Sigmoid colon (tissue), 7 donors: ENCODE measurements around the gene KLF11. TPM values are rescaled to one million over a fixed set of nuclear protein-coding genes. Genes with fewer than 3 reads are reported as not detected.

ENCODE experiments used
- DNase-seq: peaks from one replicate; pipeline ENCODE4 v3.0.0-alpha.2; 2019
- H3K27ac ChIP-seq, 4 donors: fragments of 200-600 bp; sonication (generic); one replicate each; pipeline ENCODE4 v1.5.1; 2016 to 2019; ENCODE audit warnings: mild to moderate bottlenecking in 1 of 4
- H3K27me3 ChIP-seq, 3 donors: fragments of 200-600 bp; sonication (generic); one replicate each; pipeline ENCODE4 v1.5.1; 2019; ENCODE audit warnings: mild to moderate bottlenecking in 1 of 3
- H3K36me3 ChIP-seq, 4 donors: fragments of 200-600 bp; sonication (generic); one replicate each; pipeline ENCODE4 v1.5.1; 2016 to 2019
- H3K4me1 ChIP-seq, 4 donors: fragments of 200-600 bp; sonication (generic); one replicate each; pipeline ENCODE4 v1.5.1; 2017 to 2019
- H3K4me3 ChIP-seq, 4 donors: fragments of 200-600 bp; sonication (generic); one replicate each; pipeline ENCODE4 v1.5.1; 2017 to 2019; ENCODE audit warnings: mild to moderate bottlenecking in 2 of 4, moderate library complexity in 1 of 4
- H3K9me3 ChIP-seq, 4 donors: fragments of 200-600 bp in 3 of 4; sonication (generic) in 3 of 4; one replicate each; pipeline versions ENCODE4 v1.5.1 to v1.6.1; 2013 to 2019
- CTCF ChIP-seq, 4 experiments: fragments of 450-650 bp in 3 of 4; fragments of 200-600 bp in 1 of 4; IDR thresholded peaks; one replicate each; pipeline ENCODE4 v1.5.1; 2016 to 2019; ENCODE audit warnings: antibody characterized with exemption in 4 of 4, mild to moderate bottlenecking in 3 of 4, moderate library complexity in 2 of 4
- EP300 ChIP-seq, 4 donors: sonication (generic); formaldehyde crosslinking; IDR thresholded peaks; one replicate each; pipeline ENCODE4 v1.6.1; 2017; ENCODE audit warnings: antibody characterized with exemption in 4 of 4
- POLR2A ChIP-seq, 2 donors: fragments of 450-650 bp; IDR thresholded peaks; one replicate each; pipeline ENCODE4 v1.6.1; 2016; ENCODE audit warnings: antibody characterized with exemption in 2 of 2, mild to moderate bottlenecking in 2 of 2, moderate library complexity in 2 of 2
- POLR2AphosphoS5 ChIP-seq, 4 donors: sonication (generic); formaldehyde crosslinking; IDR thresholded peaks; one replicate each; pipeline ENCODE4 v1.6.1; 2017; ENCODE audit warnings: antibody characterized with exemption in 4 of 4
- WGBS, 2 donors: extraction: QIAGEN DNeasy Blood & Tissue Kit; methylation state at CpG; one replicate each; pipeline ENCODE4 v1.1.7; 2013; 5-methylcytosine and 5-hydroxymethylcytosine counted together
- intact Hi-C: fragments of 100-400 bp; cut with DNase I; formaldehyde crosslinking; loops from one replicate; pipeline ENCODE4 v1.15.1; 2023
- polyA plus RNA-seq, 3 donors: library from polyadenylated mRNA; stranded (reverse); fragments of 200-250 nt; gene quantifications; one replicate each; pipeline ENCODE4 v1.2.3, GENCODE V29; 2013
- total RNA-seq, 4 donors: library from RNA; depleted of rRNA; stranded (reverse); fragments of >200 nt; gene quantifications; one replicate each; pipeline ENCODE4 v1.1.0, GENCODE V29; 2016
- donor health status: healthy with polysubstance abuse.
- donor health status: Bipolar disorder and iron deficiency.
- donor health status: healthy.

The KLF11 gene
- total and polyA plus RNA-seq, 7 donors = 3.9 to 41.3 (median 18.5) TPM

- H3K4me3 ChIP-seq = no peak overlapping the region
- TF ChIP-seq CTCF (IDR thresholded peaks at IDR 0.05) (no peak), EP300 (IDR thresholded peaks at IDR 0.05) (no peak), POLR2AphosphoS5 (IDR thresholded peaks at IDR 0.05) (no peak), POLR2A (IDR thresholded peaks at IDR 0.05) (no peak)
- H3K27me3 ChIP-seq = no peaks in the 10 kb centered on the region
- DNase-seq = no peak
- no peaks in the 10 kb centered on the region for H3K4me1 ChIP-seq
- no peaks in the 10 kb centered on the region for H3K36me3 ChIP-seq
- no peak overlapping the region for H3K27ac ChIP-seq
- intact Hi-C loops = no loop called here
- WGBS, 2 donors = 88 to 90% methylated on average over 5 of the region's 5 CpGs
- peaks cover 0 to 3% (median 0%) of the 10 kb centered on the region in 4 donors for H3K9me3 ChIP-seq
Measured at GRCh38 chr2:10017313-10017941, 25.9 kb upstream of the KLF11 start.

GRCh38 chr2:10019174-10019573 is 24.2 kb upstream of the KLF11 start:
- Histone ChIP-seq H3K9me3 (peaks cover 0 to 3% (median 0%) of the 10 kb centered on the region in 4 donors), H3K4me3 (no peak overlapping the region), H3K4me1 (no peaks in the 10 kb centered on the region), H3K27ac (no peak overlapping the region), H3K36me3 (no peaks in the 10 kb centered on the region), H3K27me3 (no peaks in the 10 kb centered on the region)
- DNase-seq = no peak
- 56 to 72% methylated on average over 8 of the region's 8 CpGs for WGBS, 2 donors
- TF ChIP-seq POLR2A (IDR thresholded peaks at IDR 0.05) = no peak
- no peak for TF ChIP-seq EP300 (IDR thresholded peaks at IDR 0.05)
- no peak for TF ChIP-seq POLR2AphosphoS5 (IDR thresholded peaks at IDR 0.05)
- TF ChIP-seq CTCF (IDR thresholded peaks at IDR 0.05) = no peak
- intact Hi-C loops = no loop called here

- no peak overlapping the region for H3K4me3 ChIP-seq
- no peak overlapping the region for H3K27ac ChIP-seq
- TF ChIP-seq POLR2A (IDR thresholded peaks at IDR 0.05) = no peak
- no peak for TF ChIP-seq EP300 (IDR thresholded peaks at IDR 0.05)
- no peak for TF ChIP-seq CTCF (IDR thresholded peaks at IDR 0.05)
- no peak for TF ChIP-seq POLR2AphosphoS5 (IDR thresholded peaks at IDR 0.05)
- DNase-seq = peak; percentile 56
- intact Hi-C loops = no loop called here
- H3K4me1 ChIP-seq = no peaks in the 10 kb centered on the region
- H3K9me3 ChIP-seq = peaks cover 0 to 3% (median 0%) of the 10 kb centered on the region in 4 donors
- WGBS, 2 donors = 81 to 89% methylated on average over 27 of the region's 27 CpGs
- no peaks in the 10 kb centered on the region for H3K36me3 ChIP-seq
- no peaks in the 10 kb centered on the region for H3K27me3 ChIP-seq
Measured at GRCh38 chr2:10019602-10020400, 23.5 kb upstream of the KLF11 start.

GRCh38 chr2:10022041-10022421 is 21.3 kb upstream of the KLF11 start:
- Histone ChIP-seq H3K4me3 (no peak overlapping the region), H3K27ac (no peak overlapping the region), H3K9me3 (peaks cover 0 to 3% (median 0%) of the 10 kb centered on the region in 4 donors), H3K27me3 (no peaks in the 10 kb centered on the region), H3K4me1 (no peaks in the 10 kb centered on the region), H3K36me3 (no peaks in the 10 kb centered on the region)
- intact Hi-C loops = no loop called here
- TF ChIP-seq POLR2AphosphoS5 (IDR thresholded peaks at IDR 0.05) = no peak
- TF ChIP-seq EP300 (IDR thresholded peaks at IDR 0.05) = no peak
- no peak for TF ChIP-seq CTCF (IDR thresholded peaks at IDR 0.05)
- TF ChIP-seq POLR2A (IDR thresholded peaks at IDR 0.05) = no peak
- WGBS, 2 donors = 91% methylated on average over 16 of the region's 16 CpGs
- DNase-seq = peak; percentile 57
